Loucy (cell line): ENCODE results near the gene TM4SF1.

Experiments used
- EZH2phosphoT487 ChIP-seq: fragments of 200-600 bp; IDR thresholded peaks from 2 replicates; pipeline ENCODE4 v1.6.1; 2018; ENCODE audit warnings: antibody characterized with exemption, mild to moderate bottlenecking, moderate library complexity, borderline replicate concordance
- TF ChIP-seq, protein P1 (sequence below): fragments of 200-600 bp; sonication (generic); conservative IDR thresholded peaks from 2 replicates; pipeline ENCODE4 v1.5.1; 2014; ENCODE audit warnings: mild to moderate bottlenecking, antibody characterized with exemption, low read length

DNA sequence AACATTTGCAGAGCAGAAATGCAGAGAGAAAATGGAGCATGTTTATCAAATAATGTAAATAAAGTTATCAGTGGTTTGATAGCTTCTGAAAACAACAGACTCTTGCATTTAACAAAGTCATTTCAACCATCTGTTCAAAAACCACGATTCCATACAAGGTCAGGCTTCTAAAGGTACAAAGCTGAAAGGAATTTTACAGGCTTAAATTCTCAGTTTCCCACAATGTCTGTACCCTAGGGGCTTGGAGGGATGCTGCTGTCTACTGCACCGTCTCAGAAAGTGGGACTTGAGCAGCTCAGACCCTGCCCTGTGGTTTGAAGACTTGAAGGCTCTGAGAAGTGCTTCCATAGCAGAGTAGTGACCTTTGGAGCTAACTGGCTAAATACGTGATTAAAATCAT lies 30.4 kb upstream of the TM4SF1 start:
- TF ChIP-seq, protein P1, sequence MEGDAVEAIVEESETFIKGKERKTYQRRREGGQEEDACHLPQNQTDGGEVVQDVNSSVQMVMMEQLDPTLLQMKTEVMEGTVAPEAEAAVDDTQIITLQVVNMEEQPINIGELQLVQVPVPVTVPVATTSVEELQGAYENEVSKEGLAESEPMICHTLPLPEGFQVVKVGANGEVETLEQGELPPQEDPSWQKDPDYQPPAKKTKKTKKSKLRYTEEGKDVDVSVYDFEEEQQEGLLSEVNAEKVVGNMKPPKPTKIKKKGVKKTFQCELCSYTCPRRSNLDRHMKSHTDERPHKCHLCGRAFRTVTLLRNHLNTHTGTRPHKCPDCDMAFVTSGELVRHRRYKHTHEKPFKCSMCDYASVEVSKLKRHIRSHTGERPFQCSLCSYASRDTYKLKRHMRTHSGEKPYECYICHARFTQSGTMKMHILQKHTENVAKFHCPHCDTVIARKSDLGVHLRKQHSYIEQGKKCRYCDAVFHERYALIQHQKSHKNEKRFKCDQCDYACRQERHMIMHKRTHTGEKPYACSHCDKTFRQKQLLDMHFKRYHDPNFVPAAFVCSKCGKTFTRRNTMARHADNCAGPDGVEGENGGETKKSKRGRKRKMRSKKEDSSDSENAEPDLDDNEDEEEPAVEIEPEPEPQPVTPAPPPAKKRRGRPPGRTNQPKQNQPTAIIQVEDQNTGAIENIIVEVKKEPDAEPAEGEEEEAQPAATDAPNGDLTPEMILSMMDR, result no peak
- no peak for TF ChIP-seq EZH2phosphoT487
